Hepatocyte (in vitro differentiated cells): ENCODE results near the gene UBA1.

Source experiments
- EZH2phosphoT487 ChIP-seq: fragments of 200-600 bp; sonication (generic); IDR thresholded peaks from one replicate; pipeline ENCODE4 v1.6.1; 2018; ENCODE audit warnings: antibody characterized with exemption, mild to moderate bottlenecking, low read depth, moderate library complexity; ENCODE audit not compliant: unreplicated experiment, severe bottlenecking
- TF ChIP-seq, protein P1 (sequence below): fragments of 200-600 bp; sonication (generic); IDR thresholded peaks from 2 replicates; pipeline ENCODE4 v1.5.1; 2016; ENCODE audit warnings: antibody characterized with exemption, mild to moderate bottlenecking; ENCODE audit not compliant: poor library complexity

DNA sequence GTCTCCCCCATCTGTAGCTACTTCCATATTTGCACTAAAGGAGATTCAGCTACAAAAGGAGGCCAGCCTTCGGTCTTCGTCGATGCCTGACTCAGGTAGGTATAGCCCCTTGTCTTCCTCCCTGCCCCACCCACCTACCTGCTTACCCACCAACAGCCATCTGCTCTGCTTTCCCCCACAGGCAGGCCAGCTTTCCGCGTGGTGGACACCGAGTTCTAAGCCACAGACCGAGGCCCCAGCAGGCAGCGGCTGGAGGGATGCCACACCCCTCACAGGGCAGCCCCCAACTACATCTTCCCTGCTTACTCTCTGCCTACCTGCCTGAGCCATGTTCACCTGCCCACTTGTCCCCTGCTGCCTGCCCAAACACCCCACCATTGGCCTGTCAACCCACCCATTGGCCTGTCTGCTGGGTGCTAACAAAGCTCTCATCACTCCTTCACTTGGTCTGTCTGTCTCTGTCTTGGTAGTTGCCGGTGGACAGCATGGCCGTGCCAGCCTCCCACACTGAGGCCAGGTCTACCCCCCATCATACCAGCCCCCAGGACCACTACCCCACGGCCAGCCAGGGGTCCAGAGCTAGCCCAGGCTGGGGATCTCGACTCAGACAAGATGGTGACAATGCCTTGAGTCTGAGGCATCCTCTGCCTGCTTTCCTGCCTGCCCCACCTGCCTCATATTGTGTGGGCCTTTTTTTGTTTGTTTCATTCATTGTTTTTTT, 35.1 kb downstream of the UBA1 start:
- TF ChIP-seq, protein P1, sequence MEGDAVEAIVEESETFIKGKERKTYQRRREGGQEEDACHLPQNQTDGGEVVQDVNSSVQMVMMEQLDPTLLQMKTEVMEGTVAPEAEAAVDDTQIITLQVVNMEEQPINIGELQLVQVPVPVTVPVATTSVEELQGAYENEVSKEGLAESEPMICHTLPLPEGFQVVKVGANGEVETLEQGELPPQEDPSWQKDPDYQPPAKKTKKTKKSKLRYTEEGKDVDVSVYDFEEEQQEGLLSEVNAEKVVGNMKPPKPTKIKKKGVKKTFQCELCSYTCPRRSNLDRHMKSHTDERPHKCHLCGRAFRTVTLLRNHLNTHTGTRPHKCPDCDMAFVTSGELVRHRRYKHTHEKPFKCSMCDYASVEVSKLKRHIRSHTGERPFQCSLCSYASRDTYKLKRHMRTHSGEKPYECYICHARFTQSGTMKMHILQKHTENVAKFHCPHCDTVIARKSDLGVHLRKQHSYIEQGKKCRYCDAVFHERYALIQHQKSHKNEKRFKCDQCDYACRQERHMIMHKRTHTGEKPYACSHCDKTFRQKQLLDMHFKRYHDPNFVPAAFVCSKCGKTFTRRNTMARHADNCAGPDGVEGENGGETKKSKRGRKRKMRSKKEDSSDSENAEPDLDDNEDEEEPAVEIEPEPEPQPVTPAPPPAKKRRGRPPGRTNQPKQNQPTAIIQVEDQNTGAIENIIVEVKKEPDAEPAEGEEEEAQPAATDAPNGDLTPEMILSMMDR, result no peak
- TF ChIP-seq EZH2phosphoT487, result no peak
